Measurements from ENCODE around the gene OPN5. TPM values are rescaled to one million over a fixed set of nuclear protein-coding genes. Genes with fewer than 3 reads are reported as not detected.

OPN5 gene
- total and polyA plus RNA-seq, 3 donors from 2014 or later, result 6.3 to 17.3 (median 7.3) TPM

DNA sequence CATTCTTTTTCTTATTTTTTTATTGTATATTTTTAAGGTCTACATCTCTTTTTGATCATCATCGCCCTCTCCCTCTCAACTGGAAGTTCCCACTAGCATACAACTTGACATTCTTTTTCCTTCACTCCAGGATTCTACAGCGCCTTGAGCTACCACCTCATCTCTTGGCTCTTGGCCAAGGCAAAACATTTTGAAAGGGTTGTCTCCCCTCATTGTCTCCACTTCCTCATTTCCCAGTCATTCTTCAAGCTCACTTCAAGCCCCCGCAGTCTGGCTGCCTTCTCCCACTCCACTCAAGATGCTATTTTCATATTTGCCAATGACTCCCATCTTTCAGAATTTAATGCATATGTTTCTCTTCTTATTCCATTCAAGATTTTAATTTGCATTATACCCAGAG lies 63.0 kb downstream of the OPN5 start:
- intact Hi-C loops (cut with DNase I; ENCODE audit: low total_unique reads), result no loop called here
- no peaks in the 10 kb centered on the region for H3K36me3 ChIP-seq (ENCODE audit: low read depth, missing control alignments)

DNA sequence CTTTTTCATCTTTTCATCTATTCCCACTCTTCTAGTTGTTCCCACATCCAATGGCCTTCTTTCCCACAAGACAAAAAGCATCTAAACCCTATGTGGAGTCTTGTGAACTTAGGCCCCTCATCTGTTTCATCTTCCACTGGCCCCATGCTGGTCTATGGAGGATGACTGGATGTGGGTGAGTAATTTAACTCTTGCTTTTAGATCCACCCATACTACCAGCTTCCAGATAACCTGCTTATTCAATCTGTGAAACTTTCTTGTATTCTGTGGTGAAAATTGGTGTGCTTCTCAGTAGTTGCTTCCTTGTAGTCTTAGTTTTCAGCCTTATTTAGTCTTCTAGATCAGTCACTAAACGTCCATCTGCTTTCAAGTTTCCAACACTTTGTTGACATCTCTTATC lies 64.9 kb downstream of the OPN5 start:
- DNase-seq, result no peak
- Histone ChIP-seq H3K4me3 (no peak overlapping the region), H3K27ac (no peak overlapping the region), H3K4me1 (no peaks in the 10 kb centered on the region), H3K36me3 (ENCODE audit: low read depth, missing control alignments) (no peaks in the 10 kb centered on the region), H3K27me3 (no peaks in the 10 kb centered on the region), H3K9me3 (no peaks in the 10 kb centered on the region)
- intact Hi-C loops (cut with DNase I; ENCODE audit: low total_unique reads), result no loop called here
- TF ChIP-seq POLR2A (IDR thresholded peaks at IDR 0.05), result no peak
- TF ChIP-seq, protein P1, sequence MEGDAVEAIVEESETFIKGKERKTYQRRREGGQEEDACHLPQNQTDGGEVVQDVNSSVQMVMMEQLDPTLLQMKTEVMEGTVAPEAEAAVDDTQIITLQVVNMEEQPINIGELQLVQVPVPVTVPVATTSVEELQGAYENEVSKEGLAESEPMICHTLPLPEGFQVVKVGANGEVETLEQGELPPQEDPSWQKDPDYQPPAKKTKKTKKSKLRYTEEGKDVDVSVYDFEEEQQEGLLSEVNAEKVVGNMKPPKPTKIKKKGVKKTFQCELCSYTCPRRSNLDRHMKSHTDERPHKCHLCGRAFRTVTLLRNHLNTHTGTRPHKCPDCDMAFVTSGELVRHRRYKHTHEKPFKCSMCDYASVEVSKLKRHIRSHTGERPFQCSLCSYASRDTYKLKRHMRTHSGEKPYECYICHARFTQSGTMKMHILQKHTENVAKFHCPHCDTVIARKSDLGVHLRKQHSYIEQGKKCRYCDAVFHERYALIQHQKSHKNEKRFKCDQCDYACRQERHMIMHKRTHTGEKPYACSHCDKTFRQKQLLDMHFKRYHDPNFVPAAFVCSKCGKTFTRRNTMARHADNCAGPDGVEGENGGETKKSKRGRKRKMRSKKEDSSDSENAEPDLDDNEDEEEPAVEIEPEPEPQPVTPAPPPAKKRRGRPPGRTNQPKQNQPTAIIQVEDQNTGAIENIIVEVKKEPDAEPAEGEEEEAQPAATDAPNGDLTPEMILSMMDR (IDR thresholded peaks at IDR 0.05), result no peak
- WGBS, 2 donors, result 90 to 95% methylated on average over 1 of the region's 1 CpG

More for the DNA sequence above, 63.0 kb downstream of the OPN5 start:
- 83% methylated on average over 3 of the region's 3 CpGs for WGBS, 2 donors
- no peaks in the 10 kb centered on the region for H3K4me1 ChIP-seq
- TF ChIP-seq POLR2A (IDR thresholded peaks at IDR 0.05), result no peak
- TF ChIP-seq, protein P1 (IDR thresholded peaks at IDR 0.05), result no peak
- DNase-seq, result no peak
- H3K27ac ChIP-seq, result no peak overlapping the region
- H3K4me3 ChIP-seq, result no peak overlapping the region
- H3K27me3 ChIP-seq, result no peaks in the 10 kb centered on the region
- H3K9me3 ChIP-seq, result no peaks in the 10 kb centered on the region

- TF ChIP-seq POLR2A (IDR thresholded peaks at IDR 0.05), result no peak
- TF ChIP-seq, protein P1 (IDR thresholded peaks at IDR 0.05), result no peak
- Histone ChIP-seq H3K27me3 (no peaks in the 10 kb centered on the region), H3K36me3 (ENCODE audit: low read depth, missing control alignments) (no peaks in the 10 kb centered on the region), H3K4me3 (no peak overlapping the region), H3K9me3 (no peaks in the 10 kb centered on the region), H3K4me1 (no peaks in the 10 kb centered on the region), H3K27ac (no peak overlapping the region)
- DNase-seq, result no peak
- intact Hi-C loops (cut with DNase I; ENCODE audit: low total_unique reads), result no loop called here
- WGBS, 2 donors, result 82% methylated on average over 1 of the region's 1 CpG
Observed at GRCh38 chr6:47851091-47851490, 69.3 kb downstream of the OPN5 start.

DNA sequence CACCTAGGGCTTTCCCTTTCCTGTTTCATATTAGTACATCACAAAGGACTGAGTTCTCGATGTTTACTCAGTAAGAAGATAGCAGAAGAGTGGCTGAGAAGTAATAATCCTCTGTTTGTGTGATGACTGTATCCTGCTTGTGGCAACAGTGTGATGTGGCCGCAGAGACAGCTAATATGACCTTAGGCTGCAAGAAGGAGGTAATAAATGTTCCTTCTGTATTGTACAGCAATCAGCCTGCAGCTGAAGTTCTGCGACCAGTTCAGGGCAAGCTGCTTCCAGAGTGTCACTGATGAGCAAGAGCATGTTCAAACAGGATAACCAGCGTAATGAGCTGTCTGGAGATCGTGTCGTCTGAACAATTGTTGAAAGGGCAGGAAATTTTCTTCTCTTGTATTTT lies 70.9 kb downstream of the OPN5 start:
- 87 to 89% methylated on average over 6 of the region's 6 CpGs for WGBS, 2 donors
- no peaks in the 10 kb centered on the region for H3K4me1 ChIP-seq
- H3K27me3 ChIP-seq, result no peaks in the 10 kb centered on the region
- H3K36me3 ChIP-seq (ENCODE audit: low read depth, missing control alignments), result no peaks in the 10 kb centered on the region
- H3K4me3 ChIP-seq, result no peak overlapping the region
- intact Hi-C loops (cut with DNase I; ENCODE audit: low total_unique reads), result no loop called here
- no peak overlapping the region for H3K27ac ChIP-seq
- TF ChIP-seq POLR2A (IDR thresholded peaks at IDR 0.05), result no peak
- TF ChIP-seq, protein P1 (IDR thresholded peaks at IDR 0.05), result no peak
- no peak for DNase-seq
- no peaks in the 10 kb centered on the region for H3K9me3 ChIP-seq

- Histone ChIP-seq H3K4me1 (no peaks in the 10 kb centered on the region), H3K27me3 (no peaks in the 10 kb centered on the region), H3K27ac (no peak overlapping the region), H3K9me3 (no peaks in the 10 kb centered on the region), H3K4me3 (no peak overlapping the region), H3K36me3 (ENCODE audit: low read depth, missing control alignments) (no peaks in the 10 kb centered on the region)
- intact Hi-C loops (cut with DNase I; ENCODE audit: low total_unique reads), result no loop called here
- 75 to 82% methylated on average over 3 of the region's 3 CpGs for WGBS, 2 donors
- no peak for TF ChIP-seq POLR2A (IDR thresholded peaks at IDR 0.05)
- TF ChIP-seq, protein P1 (IDR thresholded peaks at IDR 0.05), result no peak
- DNase-seq, result no peak
Observed at GRCh38 chr6:47853766-47854165, 71.9 kb downstream of the OPN5 start.
